Middle frontal gyrus (tissue), 1 donor: ENCODE measurements around the gene AFG1L.
A peak's percentile ranks its signal among the peaks of the same experiment; 100 is the strongest.
"Not testable (repeated sequence)": the region's sequence is repeated elsewhere in the genome, so short reads cannot be mapped to it uniquely, and the experiment has no call there.

Source experiments
- DNase-seq: peaks from one replicate; pipeline ENCODE4 v3.0.0-alpha.2; 2015; ENCODE audit warnings: low spot score; ENCODE audit errors: extremely low spot score

The AFG1L gene

GRCh38 chr6:108507316-108507715 lies 212.5 kb downstream of the AFG1L start:
- DNase-seq: no peak

- DNase-seq: no peak
Observed at GRCh38 chr6:108510461-108511319, 215.8 kb downstream of the AFG1L start.

- no peak for DNase-seq
Observed at GRCh38 chr6:108518714-108519576, 224.1 kb downstream of the AFG1L start.

- no peak for DNase-seq
Observed at GRCh38 chr6:108521616-108522107, 226.8 kb downstream of the AFG1L start.

GRCh38 chr6:108523697-108524096 lies 228.8 kb downstream of the AFG1L start:
- no peak for DNase-seq

- DNase-seq: no peak
Observed at GRCh38 chr6:108524528-108525248, 229.8 kb downstream of the AFG1L start.

- no peak for DNase-seq
Observed at GRCh38 chr6:108526739-108527174, 231.9 kb downstream of the AFG1L start.

- DNase-seq: no peak
Observed at GRCh38 chr6:108528878-108529277, 234.0 kb downstream of the AFG1L start.

GRCh38 chr6:108531332-108531731 lies 236.5 kb downstream of the AFG1L start:
- DNase-seq: no peak

GRCh38 chr6:108535114-108535742 lies 240.4 kb downstream of the AFG1L start:
- no peak for DNase-seq

GRCh38 chr6:108535920-108536535 lies 241.2 kb downstream of the AFG1L start:
- not testable (repeated sequence) for DNase-seq

- peak; percentile 76 for DNase-seq
Observed at GRCh38 chr6:108541843-108542759, 247.2 kb downstream of the AFG1L start.

GRCh38 chr6:108543175-108543940 lies 248.5 kb downstream of the AFG1L start:
- DNase-seq: no peak

- DNase-seq: no peak
Observed at GRCh38 chr6:108544606-108545005, 249.8 kb downstream of the AFG1L start.

- no peak for DNase-seq
Observed at GRCh38 chr6:108546079-108547049, 251.5 kb downstream of the AFG1L start.

GRCh38 chr6:108549241-108549640 lies 254.4 kb downstream of the AFG1L start:
- no peak for DNase-seq

- no peak for DNase-seq
Observed at GRCh38 chr6:108549741-108550140, 254.9 kb downstream of the AFG1L start.
